ENCODE measurements around the gene PCGF5.
"Not testable (repeated sequence)": the region's sequence is repeated elsewhere in the genome, so short reads cannot be mapped to it uniquely, and the experiment has no call there.

The PCGF5 gene

DNA sequence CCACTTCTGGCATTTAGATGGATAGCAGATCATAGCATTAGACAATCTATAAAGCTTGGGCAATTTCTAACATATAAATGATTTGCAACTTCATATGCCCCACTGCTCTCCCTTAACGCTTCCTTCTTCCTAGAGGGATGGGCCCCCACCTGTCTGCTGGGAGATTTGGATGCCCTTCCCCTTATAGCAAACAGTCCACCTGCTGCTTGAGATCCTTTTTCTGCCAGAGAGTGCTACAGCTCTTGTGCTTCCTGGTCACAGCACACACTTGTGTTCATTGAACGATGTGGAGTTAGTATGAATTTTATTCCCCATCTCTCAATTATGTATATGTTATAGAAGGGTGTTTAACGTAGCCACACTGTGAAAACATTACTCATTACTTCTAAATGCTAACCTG lies 10.4 kb upstream of the PCGF5 start:
- no peak for DNase-seq (ENCODE audit: low read depth in 2 of 2, low spot score in 1 of 2)

DNA sequence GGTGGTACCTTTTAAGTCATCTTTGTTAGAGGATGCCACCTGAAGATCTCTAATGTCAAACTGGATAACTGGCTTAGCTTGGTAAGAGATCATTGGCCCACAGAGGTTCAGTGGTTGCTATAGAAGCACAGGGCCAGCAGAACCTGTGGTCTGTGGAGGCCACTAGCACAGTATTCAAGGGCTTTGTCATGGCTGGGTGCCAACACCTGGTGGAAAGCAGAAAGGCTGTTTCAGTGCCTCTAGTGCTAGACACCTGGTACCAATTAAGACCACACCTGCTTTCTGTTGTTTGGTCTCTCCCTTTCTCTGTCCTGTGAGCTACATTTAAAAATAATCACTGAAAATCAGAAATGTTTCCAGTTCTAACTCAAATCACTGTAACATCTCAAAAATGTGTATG lies 10.0 kb upstream of the PCGF5 start:
- no peak for DNase-seq (ENCODE audit: low read depth in 2 of 2, low spot score in 1 of 2)

DNA sequence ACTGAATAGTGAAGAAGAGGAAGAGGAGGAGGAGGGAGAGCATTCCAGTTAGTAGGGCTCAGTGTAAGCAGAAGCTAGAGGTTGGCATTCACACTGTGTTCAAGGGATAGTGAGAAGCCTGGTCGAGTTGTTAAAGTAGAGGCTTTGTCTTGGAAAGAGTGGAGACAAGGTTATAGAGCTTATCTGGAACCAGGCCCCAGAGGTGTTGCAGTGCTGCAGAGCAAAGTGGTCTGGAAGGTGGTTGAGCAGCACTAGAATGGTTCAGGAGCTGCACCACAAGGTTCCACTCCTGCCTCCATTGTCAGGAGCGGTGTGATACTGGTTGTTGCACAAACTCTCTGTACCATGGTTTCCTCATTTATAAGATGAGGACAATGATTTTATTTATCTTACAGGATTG lies 8.8 kb upstream of the PCGF5 start:
- DNase-seq (ENCODE audit: low read depth in 2 of 2, low spot score in 1 of 2) = no peak

- no peak for DNase-seq (ENCODE audit: low read depth in 2 of 2, low spot score in 1 of 2)
Observed at GRCh38 chr10:91214911-91215310, 5.6 kb upstream of the PCGF5 start.

DNA sequence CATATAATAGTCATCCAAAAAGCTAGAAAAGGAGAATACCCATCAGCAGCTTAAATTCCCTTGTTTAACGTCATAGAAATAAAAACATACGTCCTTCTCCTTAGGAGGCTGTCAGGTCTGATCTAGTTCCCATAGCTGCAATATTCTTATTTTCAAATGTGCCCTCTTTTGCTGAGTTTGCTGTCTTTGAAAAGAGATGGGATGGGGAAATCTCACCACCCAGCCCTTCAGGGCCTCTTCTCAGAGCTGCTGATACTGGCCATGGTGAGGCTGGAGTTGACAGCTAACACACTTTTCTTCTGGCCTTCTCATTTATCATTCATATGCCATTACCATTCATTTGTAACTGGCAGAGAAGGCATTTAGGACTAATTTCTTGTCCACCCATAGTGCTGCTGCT lies 5.1 kb upstream of the PCGF5 start:
- DNase-seq (ENCODE audit: low read depth in 2 of 2, low spot score in 1 of 2) = no peak

DNA sequence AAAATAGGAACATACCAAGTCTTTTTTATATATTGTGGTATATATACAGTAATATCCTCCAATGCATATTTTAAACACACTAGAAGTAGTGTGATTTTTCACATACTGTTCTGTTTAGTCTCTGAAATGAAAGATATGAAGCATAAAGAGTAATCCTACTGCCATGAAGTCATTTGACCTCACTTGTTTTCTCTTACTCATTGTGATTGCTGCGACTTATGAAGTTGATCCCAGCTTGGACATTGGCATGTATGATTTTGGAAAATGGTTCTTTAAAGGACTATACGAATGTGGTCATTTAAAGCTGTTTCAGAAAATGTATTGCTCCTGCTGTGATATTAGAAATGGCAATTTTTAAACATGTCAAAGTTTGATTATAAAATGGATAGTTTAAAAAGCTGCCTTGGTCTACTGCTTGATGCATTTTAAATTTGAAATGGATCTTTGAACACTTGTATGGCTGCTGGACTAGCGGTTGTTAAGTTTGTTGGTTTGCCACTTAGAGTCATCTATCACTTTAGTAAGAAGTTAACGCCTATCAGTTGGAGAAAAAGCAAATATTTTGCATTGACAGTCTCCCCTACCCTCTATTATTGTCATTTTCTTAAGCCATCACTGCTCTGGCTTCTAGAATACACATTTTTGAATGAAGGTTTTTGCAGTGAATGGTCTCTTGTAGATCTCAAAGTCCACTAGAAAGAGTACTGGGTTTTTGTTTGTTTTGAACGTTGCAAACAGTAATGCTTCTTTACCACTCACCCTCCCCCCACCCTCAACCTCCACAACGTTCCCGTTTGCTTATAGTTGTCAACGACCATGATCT lies 881 bp upstream of the PCGF5 start:
- no peak for DNase-seq (ENCODE audit: low read depth in 2 of 2, low spot score in 1 of 2)

DNA sequence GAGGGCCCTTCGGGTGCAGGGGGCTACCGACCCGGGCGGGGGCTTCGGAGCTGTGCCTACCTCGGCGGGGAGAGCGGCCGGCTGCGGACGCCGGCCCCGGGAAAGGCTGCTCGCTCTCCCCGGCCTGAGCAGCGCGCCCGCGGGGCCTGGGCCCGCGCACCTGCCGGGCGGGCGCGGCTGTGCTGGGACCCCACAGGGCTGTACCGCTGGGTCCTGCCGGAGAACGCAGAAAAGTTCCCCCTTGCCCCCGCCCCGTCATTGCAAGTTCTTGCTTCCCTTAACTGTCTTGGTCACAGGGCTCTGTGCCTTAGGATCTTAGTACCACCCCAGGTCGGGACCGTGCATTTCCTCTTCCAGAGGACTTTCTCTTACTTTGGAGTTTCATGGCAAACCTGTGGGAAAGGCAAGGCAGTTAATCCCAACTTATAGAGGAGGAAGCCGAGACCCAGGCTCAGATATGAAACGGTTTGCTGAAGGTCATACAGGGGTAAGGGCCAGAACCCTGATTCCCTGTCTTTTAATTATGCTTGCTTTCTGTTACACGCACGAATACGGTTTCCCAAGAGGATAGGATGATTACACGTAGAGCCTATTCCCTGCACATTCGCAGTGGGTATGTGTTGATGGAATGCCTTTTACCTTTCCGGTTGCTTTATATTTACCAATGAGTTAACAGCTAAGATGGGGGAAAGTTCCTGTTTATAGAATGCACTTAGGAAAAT lies 652 bp downstream of the PCGF5 start:
- DNase-seq (ENCODE audit: low read depth in 2 of 2, low spot score in 1 of 2) = no peak

- no peak for DNase-seq (ENCODE audit: low read depth in 2 of 2, low spot score in 1 of 2)
Observed at GRCh38 chr10:91226093-91226492, 5.6 kb downstream of the PCGF5 start.

DNA sequence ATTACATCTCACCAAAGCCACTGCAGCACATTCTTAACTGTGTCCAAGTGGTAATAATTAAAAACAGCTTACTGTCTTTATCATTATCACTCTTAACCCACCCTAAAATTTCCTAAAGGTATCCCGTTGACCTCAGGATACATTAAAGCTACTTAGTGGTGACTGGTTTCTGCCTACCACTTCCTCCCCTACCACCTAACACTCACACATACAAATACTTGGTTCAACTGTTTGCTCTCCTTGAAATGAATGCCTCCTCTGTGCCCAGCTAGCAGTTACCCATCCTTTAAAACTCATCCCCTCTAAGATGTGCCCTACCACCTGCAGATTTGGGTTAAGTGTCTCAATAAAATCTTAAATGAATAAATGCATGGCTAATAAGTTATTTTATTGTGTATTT lies 7.1 kb downstream of the PCGF5 start:
- no peak for DNase-seq (ENCODE audit: low read depth in 2 of 2, low spot score in 1 of 2)

DNA sequence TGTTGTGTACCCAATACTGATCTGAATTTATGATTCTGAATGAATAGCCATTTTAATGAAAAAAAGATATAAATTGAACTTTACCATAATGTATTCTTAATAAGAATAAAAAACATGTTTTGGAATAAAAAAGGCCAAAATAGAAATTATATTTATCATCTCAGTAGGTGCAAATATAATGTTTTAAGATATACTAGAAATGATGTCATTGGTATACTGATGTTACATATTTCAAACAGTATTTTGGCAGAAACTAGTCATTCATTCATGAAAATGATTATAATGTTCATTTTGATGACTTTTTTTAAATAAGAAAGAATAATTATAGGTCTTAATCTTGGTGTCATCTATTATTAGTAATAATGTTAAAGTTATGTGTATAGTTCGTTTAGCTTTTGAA lies 9.2 kb downstream of the PCGF5 start:
- no peak for DNase-seq (ENCODE audit: low read depth in 2 of 2, low spot score in 1 of 2)

GRCh38 chr10:91238191-91238590 lies 17.7 kb downstream of the PCGF5 start:
- no peak for DNase-seq (ENCODE audit: low read depth in 2 of 2, low spot score in 1 of 2)

- no peak for DNase-seq (ENCODE audit: low read depth in 2 of 2, low spot score in 1 of 2)
Observed at GRCh38 chr10:91239789-91240188, 19.3 kb downstream of the PCGF5 start.

GRCh38 chr10:91242940-91243339 lies 22.5 kb downstream of the PCGF5 start:
- DNase-seq (ENCODE audit: low read depth in 2 of 2, low spot score in 1 of 2) = no peak

GRCh38 chr10:91247360-91248111 lies 27.1 kb downstream of the PCGF5 start:
- no peak for DNase-seq (ENCODE audit: low read depth in 2 of 2, low spot score in 1 of 2)

DNA sequence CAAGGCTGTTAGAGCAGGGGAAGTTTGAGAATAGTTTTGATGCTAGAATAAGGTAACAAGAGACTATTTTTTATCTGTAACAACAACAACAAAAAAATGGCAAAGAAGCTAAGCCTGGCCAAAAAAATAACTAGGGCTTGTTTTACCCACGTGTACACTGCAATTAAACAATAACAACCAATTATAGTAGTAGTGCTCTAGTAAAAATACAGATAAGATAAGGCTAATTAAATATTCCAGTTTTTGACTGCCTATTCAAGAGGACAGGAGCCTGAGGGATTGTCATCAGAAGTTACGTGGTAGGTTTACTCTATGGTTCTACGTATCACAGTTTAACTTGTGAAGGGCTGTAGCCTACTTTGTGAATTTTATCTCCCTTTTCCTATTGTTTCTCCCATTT lies 29.2 kb downstream of the PCGF5 start:
- DNase-seq (ENCODE audit: low read depth in 2 of 2, low spot score in 1 of 2) = no peak

GRCh38 chr10:91250341-91250740 lies 29.9 kb downstream of the PCGF5 start:
- no peak for DNase-seq (ENCODE audit: low read depth in 2 of 2, low spot score in 1 of 2)

DNA sequence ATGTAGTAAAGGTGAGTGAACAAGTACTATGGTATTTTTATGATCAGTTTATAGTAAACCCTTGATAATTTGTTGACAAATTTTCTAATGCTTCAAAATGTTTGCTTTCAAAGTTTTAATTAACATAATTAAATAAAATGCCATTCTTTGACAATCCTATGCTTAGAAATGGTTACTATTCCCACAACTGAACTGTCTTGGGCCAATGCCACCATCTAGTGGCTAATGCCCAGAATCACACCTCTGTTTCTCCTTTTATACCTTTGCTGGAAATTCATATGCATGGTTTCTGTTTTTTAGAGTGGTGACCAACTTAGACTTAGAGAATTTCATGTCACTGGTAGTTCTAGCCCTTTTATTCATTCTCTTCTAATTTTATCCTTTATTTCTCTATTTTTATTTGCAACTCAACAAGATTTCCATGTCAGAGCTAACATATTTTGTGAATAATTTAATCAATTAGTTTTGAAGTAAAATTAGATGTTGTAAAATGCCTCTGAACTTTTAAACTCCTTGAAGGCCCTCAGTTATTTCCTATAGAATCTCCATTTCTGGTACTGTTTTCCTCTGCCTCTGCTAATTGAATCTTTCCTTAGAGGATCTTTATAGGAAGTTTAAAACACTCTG lies 31.1 kb downstream of the PCGF5 start:
- DNase-seq (ENCODE audit: low read depth in 2 of 2, low spot score in 1 of 2) = peak in 1 of 2 donors; percentile 15

GRCh38 chr10:91253300-91253699 lies 32.8 kb downstream of the PCGF5 start:
- no peak for DNase-seq (ENCODE audit: low read depth in 2 of 2, low spot score in 1 of 2)

- no peak for DNase-seq (ENCODE audit: low read depth in 2 of 2, low spot score in 1 of 2)
Observed at GRCh38 chr10:91257310-91257709, 36.8 kb downstream of the PCGF5 start.

DNA sequence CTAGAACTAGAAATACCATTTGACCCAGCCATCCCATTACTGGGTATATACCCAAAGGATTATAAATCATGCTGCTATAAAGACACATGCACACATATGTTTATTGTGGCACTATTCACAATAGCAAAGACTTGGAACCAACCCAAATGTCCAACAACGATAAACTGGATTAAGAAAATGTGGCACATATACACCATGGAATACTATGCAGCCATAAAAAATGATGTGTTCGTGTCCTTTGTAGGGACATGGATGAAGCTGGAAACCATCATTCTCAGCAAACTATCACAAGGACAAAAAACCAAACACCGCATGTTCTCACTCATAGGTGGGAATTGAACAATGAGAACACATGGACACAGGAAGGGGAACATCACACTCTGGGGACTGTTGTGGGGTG lies 40.0 kb downstream of the PCGF5 start:
- not testable (repeated sequence) for DNase-seq (ENCODE audit: low read depth in 2 of 2, low spot score in 1 of 2)

GRCh38 chr10:91271886-91272285 lies 51.4 kb downstream of the PCGF5 start:
- no peak for DNase-seq (ENCODE audit: low read depth in 2 of 2, low spot score in 1 of 2)

Measured in stimulated activated CD8-positive, alpha-beta memory T cell treated with anti-CD3 and anti-CD28 coated beads, Interleukin-4, amount 100 ng/mL, for 4 hours (primary cell).